Suprapubic skin (tissue), 4 donors: Measurements from ENCODE around the gene MMP28. TPM values are rescaled to one million over a fixed set of nuclear protein-coding genes. Genes with fewer than 3 reads are reported as not detected.

ENCODE experiments used
- DNase-seq, 2 donors: peaks; one replicate each; pipeline ENCODE4 v3.0.0-alpha.2; 2019; ENCODE audit warnings: low spot score in 2 of 2
- H3K27ac ChIP-seq: fragments of 200-600 bp; sonication (generic); one replicate; pipeline ENCODE4 v1.5.1; 2019
- H3K27me3 ChIP-seq: fragments of 200-600 bp; sonication (generic); one replicate; pipeline ENCODE4 v1.5.1; 2019
- H3K36me3 ChIP-seq: fragments of 200-600 bp; sonication (generic); one replicate; pipeline ENCODE4 v1.5.1; 2019
- H3K4me1 ChIP-seq: fragments of 200-600 bp; sonication (generic); one replicate; pipeline ENCODE4 v1.5.1; 2019
- H3K4me3 ChIP-seq: fragments of 200-600 bp; sonication (generic); one replicate; pipeline ENCODE4 v1.5.1; 2019; ENCODE audit warnings: mild to moderate bottlenecking
- H3K9me3 ChIP-seq: fragments of 200-600 bp; sonication (generic); one replicate; pipeline ENCODE4 v1.5.1; 2019
- CTCF ChIP-seq, 2 donors: fragments of 200-600 bp in 1 of 2; fragments of 450-650 bp in 1 of 2; sonication (generic) in 1 of 2; IDR thresholded peaks; one replicate each; pipeline ENCODE4 v1.5.1; 2016 to 2019; ENCODE audit warnings: antibody characterized with exemption in 2 of 2, mild to moderate bottlenecking in 1 of 2, moderate library complexity in 1 of 2
- EP300 ChIP-seq: sonication (generic); formaldehyde crosslinking; IDR thresholded peaks from one replicate; pipeline ENCODE4 v1.6.1; 2017; ENCODE audit warnings: antibody characterized with exemption
- POLR2A ChIP-seq, 2 donors: fragments of 450-650 bp; IDR thresholded peaks; one replicate each; pipeline ENCODE4 v1.6.1; 2017; ENCODE audit warnings: antibody characterized with exemption in 2 of 2, mild to moderate bottlenecking in 2 of 2, moderate library complexity in 2 of 2
- POLR2AphosphoS5 ChIP-seq, 3 donors: sonication (generic); formaldehyde crosslinking; IDR thresholded peaks; one replicate each; pipeline ENCODE4 v1.6.1; 2017; ENCODE audit warnings: antibody characterized with exemption in 3 of 3
- WGBS: methylation state at CpG from one replicate; pipeline ENCODE4 v1.1.5; 2018; 5-methylcytosine and 5-hydroxymethylcytosine counted together
- total RNA-seq, 4 donors: library from RNA; depleted of rRNA; stranded (reverse); fragments of >200 nt; gene quantifications; one replicate each; pipeline ENCODE4 v1.1.0, GENCODE V29; 2016

The MMP28 gene
- total RNA-seq, 4 donors from 2014 or later, result 76.4 to 109 (median 91.0) TPM

- Histone ChIP-seq H3K27me3 (no peaks in the 10 kb centered on the region), H3K4me1 (peaks cover 12% of the 10 kb centered on the region), H3K36me3 (no peaks in the 10 kb centered on the region), H3K27ac (no peak overlapping the region), H3K9me3 (no peaks in the 10 kb centered on the region), H3K4me3 (no peak overlapping the region)
- 75% methylated on average over 5 of the region's 5 CpGs for WGBS
- TF ChIP-seq CTCF (IDR thresholded peaks at IDR 0.05), result no peak
- TF ChIP-seq POLR2AphosphoS5 (IDR thresholded peaks at IDR 0.05), result no peak
- TF ChIP-seq EP300, result no peak
- TF ChIP-seq POLR2A (IDR thresholded peaks at IDR 0.05), result no peak
- no peak for DNase-seq
These were observed 33.8 kb downstream of the MMP28 start for GRCh38 chr17:35761601-35762000.

GRCh38 chr17:35760587-35760986 lies 34.9 kb downstream of the MMP28 start, which contains the start of gene C17orf50:
C17orf50 (plus strand) TSS chr17:35760887; CDS start chr17:35760942, 55 bp downstream.
- Histone ChIP-seq H3K4me1 (peaks cover 12% of the 10 kb centered on the region), H3K36me3 (no peaks in the 10 kb centered on the region), H3K27ac (no peak within 1 kb of the TSS), H3K4me3 (no peak within 1 kb of the TSS), H3K27me3 (no peaks in the 10 kb centered on the region), H3K9me3 (no peaks in the 10 kb centered on the region)
- 89% methylated on average over 1 of the region's 1 CpG for WGBS
- TF ChIP-seq EP300 (no peak), POLR2AphosphoS5 (IDR thresholded peaks at IDR 0.05) (no peak), CTCF (IDR thresholded peaks at IDR 0.05) (no peak), POLR2A (IDR thresholded peaks at IDR 0.05) (no peak)
- DNase-seq, result no peak

- Histone ChIP-seq H3K27me3 (no peaks in the 10 kb centered on the region), H3K9me3 (no peaks in the 10 kb centered on the region), H3K27ac (no peak overlapping the region), H3K36me3 (no peaks in the 10 kb centered on the region), H3K4me1 (peaks cover 7% of the 10 kb centered on the region), H3K4me3 (no peak overlapping the region)
- DNase-seq, result no peak
- TF ChIP-seq CTCF (IDR thresholded peaks at IDR 0.05) (no peak), POLR2AphosphoS5 (IDR thresholded peaks at IDR 0.05) (no peak)
These were observed 38.2 kb downstream of the MMP28 start for GRCh38 chr17:35757243-35757642.

- H3K27ac ChIP-seq, result no peak within 1 kb of the TSS
- 33% methylated on average over 9 of the region's 9 CpGs for WGBS
These were observed 42.3 kb downstream of the MMP28 start, which contains the start of gene GAS2L2 for GRCh38 chr17:35752945-35753764. GAS2L2 (minus strand) TSS chr17:35753239; CDS start chr17:35752850, 389 bp downstream.

More at GRCh38 chr17:35752945-35753764, 42.3 kb downstream of the MMP28 start, which contains the start of gene GAS2L2:
- Histone ChIP-seq H3K9me3 (no peaks in the 10 kb centered on the region), H3K36me3 (no peaks in the 10 kb centered on the region), H3K4me1 (peaks cover 37% of the 10 kb centered on the region), H3K27me3 (peaks cover 26% of the 10 kb centered on the region), H3K4me3 (no peak within 1 kb of the TSS)
- TF ChIP-seq CTCF (IDR thresholded peaks at IDR 0.05) (no peak), EP300 (no peak), POLR2A (IDR thresholded peaks at IDR 0.05) (no peak), POLR2AphosphoS5 (IDR thresholded peaks at IDR 0.05) (no peak)
- DNase-seq, result no peak
